RPMI8226 (cell line): ENCODE results near the gene CALHM3.
"Not testable (repeated sequence)": the region's sequence is repeated elsewhere in the genome, so short reads cannot be mapped to it uniquely, and the experiment has no call there.

Source experiments
- DNase-seq: peaks from one replicate; pipeline ENCODE4 v3.0.0-alpha.2; 2015

CALHM3 gene

GRCh38 chr10:103479135-103479534, at the start of gene CALHM3:
TSS of gene CALHM3 (minus strand) at chr10:103479240. CDS start at chr10:103479032, 208 bp downstream.
- no peak for DNase-seq

- no peak for DNase-seq
Observed at GRCh38 chr10:103528549-103528948, 49.5 kb upstream of the CALHM3 start.

GRCh38 chr10:103527476-103527875, 48.4 kb upstream of the CALHM3 start:
- not testable (repeated sequence) for DNase-seq

GRCh38 chr10:103525901-103526300, 46.9 kb upstream of the CALHM3 start:
- no peak for DNase-seq

GRCh38 chr10:103523683-103524082, 44.6 kb upstream of the CALHM3 start:
- DNase-seq = no peak

GRCh38 chr10:103522006-103522405, 43.0 kb upstream of the CALHM3 start:
- DNase-seq = not testable (repeated sequence)

- no peak for DNase-seq
Observed at GRCh38 chr10:103519798-103520197, 40.8 kb upstream of the CALHM3 start.

- no peak for DNase-seq
Observed at GRCh38 chr10:103517234-103518085, 38.4 kb upstream of the CALHM3 start.

GRCh38 chr10:103514244-103514643, 35.2 kb upstream of the CALHM3 start:
- no peak for DNase-seq

- no peak for DNase-seq
Observed at GRCh38 chr10:103513380-103514060, 34.5 kb upstream of the CALHM3 start.

GRCh38 chr10:103512591-103513379, 33.7 kb upstream of the CALHM3 start:
- DNase-seq = no peak

GRCh38 chr10:103512166-103512565, 33.1 kb upstream of the CALHM3 start:
- DNase-seq = no peak

- DNase-seq = no peak
Observed at GRCh38 chr10:103510791-103511752, 32.0 kb upstream of the CALHM3 start.

GRCh38 chr10:103510046-103510685, 31.1 kb upstream of the CALHM3 start:
- DNase-seq = no peak

- peak; percentile 77 for DNase-seq
Observed at GRCh38 chr10:103507235-103508191, 28.5 kb upstream of the CALHM3 start.

- DNase-seq = no peak
Observed at GRCh38 chr10:103506061-103506460, 27.0 kb upstream of the CALHM3 start.

- DNase-seq = peak; percentile 79
Observed at GRCh38 chr10:103504181-103504783, 25.2 kb upstream of the CALHM3 start.

- not testable (repeated sequence) for DNase-seq
Observed at GRCh38 chr10:103503777-103504176, 24.7 kb upstream of the CALHM3 start.

- DNase-seq = no peak
Observed at GRCh38 chr10:103502849-103503660, 24.0 kb upstream of the CALHM3 start.
